HepG2 (cell line): ENCODE results near the gene GMPPA. TPM values are rescaled to one million over a fixed set of nuclear protein-coding genes. Genes with fewer than 3 reads are reported as not detected.

Experiments used
- ATAC-seq: fragments of 200-7000 bp; cut with Tn5 transposase; 3 replicates; pipeline ENCODE4 v1.9.1; 2020; ENCODE audit warnings: mild to moderate bottlenecking, moderate library complexity
- BruUV-seq: library from RNA; stranded (reverse); fragments of 400-500 nt; replicated peaks from 2 replicates; lab custom pipeline; 2021; lab: Mats Ljungman, UMichigan
- CTCF ChIA-PET: fragments of 300-600 bp; formaldehyde crosslinking; extraction: SDS; loops from one replicate; lab custom pipeline; 2021; ENCODE audit warnings: low total read pairs, inconsistent platforms, low intra/inter-chr PET ratio; lab: Yijun Ruan, JAX
- POLR2A ChIA-PET: fragments of 350-600 bp; sonication (Branson Sonifier 250); formaldehyde crosslinking; loops from one replicate; lab custom pipeline; 2020; ENCODE audit warnings: antibody characterized with exemption, inconsistent platforms; lab: Yijun Ruan, JAX
- DNase-seq: peaks from one replicate; pipeline ENCODE4 v3.0.0-alpha.2; 2015; ENCODE audit warnings: low spot score
- FAIRE-seq: peaks from 3 replicates; lab custom pipeline; 2011; peaks lifted over from hg19 to GRCh38; lab: Jason Lieb, UNC
- H2AFZ ChIP-seq: one replicate; pipeline ENCODE4 v1.6.1; 2011; ENCODE audit warnings: low read length, inconsistent platforms
- H3K27ac ChIP-seq: fragments of 300-600 bp; 3 replicates; pipeline ENCODE4 v1.8.0; 2011; ENCODE audit warnings: mixed run types, mild to moderate bottlenecking, mixed read lengths, low read length, inconsistent platforms; ENCODE audit not compliant: insufficient read depth; ENCODE audit errors: extremely low read length
- H3K27me3 ChIP-seq, 2 experiments: fragments of 200-600 bp in 1 of 2; 2 replicates in 1 of 2; 3 replicates in 1 of 2; pipeline versions ENCODE4 v1.6.0 to v1.8.0; 2011; ENCODE audit warnings: low read length in 2 of 2, mild to moderate bottlenecking in 2 of 2, moderate library complexity in 2 of 2, inconsistent platforms in 1 of 2; ENCODE audit not compliant: insufficient read depth in 2 of 2, control insufficient read depth in 1 of 2
- H3K36me3 ChIP-seq, 2 experiments: fragments of 200-600 bp in 1 of 2; replicated peaks in 1 of 2; 2 replicates in 1 of 2; 3 replicates in 1 of 2; pipeline versions ENCODE4 v1.5.1 to v1.8.0; 2011; ENCODE audit warnings: low read length in 2 of 2, inconsistent platforms in 1 of 2; ENCODE audit not compliant: insufficient read depth in 2 of 2, control insufficient read depth in 1 of 2
- H3K4me1 ChIP-seq: 2 replicates; pipeline ENCODE4 v1.5.1; 2012; ENCODE audit warnings: low read length, inconsistent platforms; ENCODE audit not compliant: insufficient read depth
- H3K4me2 ChIP-seq: 2 replicates; pipeline ENCODE4 v1.6.0; 2011; ENCODE audit warnings: low read depth, low read length, inconsistent platforms
- H3K4me3 ChIP-seq, 3 experiments: fragments of 200-600 bp in 1 of 3; sonication (generic), shearing (Covaris generic) in 1 of 3; replicated peaks in 1 of 3; 2 replicates each; pipeline ENCODE4 v1.5.1; 2011 to 2016; ENCODE audit warnings: low read length in 3 of 3, inconsistent platforms in 2 of 3, low read depth in 2 of 3, mild to moderate bottlenecking in 2 of 3, control low read depth in 1 of 3, mixed read lengths in 1 of 3; ENCODE audit not compliant: insufficient read depth in 1 of 3
- H3K79me2 ChIP-seq: one replicate; pipeline ENCODE4 v1.6.1; 2011; ENCODE audit warnings: low read length, inconsistent platforms; ENCODE audit not compliant: insufficient read depth
- H3K9ac ChIP-seq: 2 replicates; pipeline ENCODE4 v1.6.0; 2011; ENCODE audit warnings: mild to moderate bottlenecking, low read depth, low read length, inconsistent platforms; ENCODE audit not compliant: insufficient read depth
- H3K9me3 ChIP-seq: 2 replicates; pipeline ENCODE4 v1.5.1; 2012; ENCODE audit warnings: mild to moderate bottlenecking, low read length
- H4K20me1 ChIP-seq: 2 replicates; pipeline ENCODE4 v1.6.0; 2011; ENCODE audit warnings: inconsistent platforms, mild to moderate bottlenecking, low read length, moderate library complexity; ENCODE audit not compliant: insufficient read depth
- CBX1 ChIP-seq: IDR thresholded peaks from one replicate; pipeline ENCODE4 v1.6.1; 2016; ENCODE audit warnings: antibody characterized with exemption, low read depth
- HMG20B ChIP-seq: conservative IDR thresholded peaks from 2 replicates; pipeline ENCODE4 v1.6.1; 2016; ENCODE audit warnings: missing genetic modification reagents, missing compliant biosample characterization
- KDM2A ChIP-seq: sonication (generic); formaldehyde crosslinking; IDR thresholded peaks from 2 replicates; pipeline ENCODE4 v1.4.0; 2020; ENCODE audit warnings: low read depth, missing genetic modification reagents, borderline replicate concordance
- KDM4B ChIP-seq: sonication (generic); formaldehyde crosslinking; IDR thresholded peaks from 2 replicates; pipeline ENCODE4 v1.4.0; 2020; ENCODE audit warnings: missing genetic modification reagents
- MTF1 ChIP-seq: sonication (generic); formaldehyde crosslinking; IDR thresholded peaks from 2 replicates; pipeline ENCODE4 v1.5.0; 2020; ENCODE audit warnings: missing genetic modification reagents
- TRIM24 ChIP-seq: sonication (generic); formaldehyde crosslinking; IDR thresholded peaks from 2 replicates; pipeline ENCODE4 v1.8.0; 2022; ENCODE audit warnings: mild to moderate bottlenecking, missing genetic modification reagents
- ZBTB7B ChIP-seq: sonication (generic); formaldehyde crosslinking; IDR thresholded peaks from 2 replicates; pipeline ENCODE4 v1.4.0; 2020; ENCODE audit warnings: missing genetic modification reagents
- ZNF138 ChIP-seq: sonication (generic); formaldehyde crosslinking; IDR thresholded peaks from 2 replicates; pipeline ENCODE4 v1.5.0; 2020; ENCODE audit warnings: mild to moderate bottlenecking, low read depth, missing genetic modification reagents
- ZNF33A ChIP-seq: sonication (generic); formaldehyde crosslinking; IDR thresholded peaks from 2 replicates; pipeline ENCODE4 v1.5.1; 2020; ENCODE audit warnings: missing genetic modification reagents, mild to moderate bottlenecking, moderate library complexity, borderline replicate concordance
- ZNF430 ChIP-seq: sonication (generic); formaldehyde crosslinking; IDR thresholded peaks from 2 replicates; pipeline ENCODE4 v1.9.0; 2021; ENCODE audit warnings: mild to moderate bottlenecking, missing genetic modification reagents
- ZNF609 ChIP-seq: sonication (generic); formaldehyde crosslinking; IDR thresholded peaks from 2 replicates; pipeline ENCODE4 v1.4.0; 2020; ENCODE audit warnings: mild to moderate bottlenecking, missing genetic modification reagents, borderline replicate concordance
- WGBS: methylation state at CpG from one replicate; pipeline ENCODE4 v1.1.6; 2017; ENCODE audit warnings: low lambda C conversion rate; 5-methylcytosine and 5-hydroxymethylcytosine counted together
- in situ Hi-C: cut with HindIII; loops from 2 replicates; pipeline ENCODE4 v1.10.0; 2017; ENCODE audit warnings: low pct_unique_long_range_greater_than_20kb; ENCODE audit not compliant: extremely low pct_ligation_motif_present
- intact Hi-C: fragments of 100-400 bp; cut with micrococcal nuclease; formaldehyde crosslinking; loops from one replicate; pipeline ENCODE4 v1.10.0; 2022; ENCODE audit not compliant: unreplicated experiment
- polyA plus RNA-seq, 8 experiments: library from polyadenylated mRNA; depleted of rRNA in 3 of 8; stranded (reverse) in 7 of 8; unstranded in 1 of 8; fragments of >200 nt; fragmentation: Illumina TruSeq in 4 of 8; extraction: Trizol in 4 of 8; gene quantifications; 2 replicates each; pipeline versions ENCODE4 v1.2.1 to v1.2.3, GENCODE V29; 2011 to 2016; ENCODE audit warnings: low read depth in 4 of 8, missing spikeins in 1 of 8, mixed read lengths in 1 of 8; ENCODE audit not compliant: insufficient read depth in 1 of 8
- total RNA-seq, 5 experiments: library from RNA; depleted of rRNA; stranded (reverse); fragments of >200 nt; fragmentation: Illumina TruSeq; extraction: Trizol; gene quantifications; 2 replicates each; pipeline ENCODE4 v1.2.3, GENCODE V29; 2016; ENCODE audit warnings: low read depth in 1 of 5
- TF ChIP-seq, protein P1 (sequence below): sonication (generic); formaldehyde crosslinking; conservative IDR thresholded peaks from 2 replicates; pipeline ENCODE4 v1.8.1; 2023; ENCODE audit warnings: missing genetic modification reagents
- TF ChIP-seq, protein P2 (sequence below): sonication (generic); formaldehyde crosslinking; IDR thresholded peaks from 2 replicates; pipeline ENCODE4 v1.4.0; 2020; ENCODE audit warnings: missing genetic modification reagents
- TF ChIP-seq, protein P3 (sequence below): sonication (generic); formaldehyde crosslinking; IDR thresholded peaks from 2 replicates; pipeline ENCODE4 v1.4.0; 2020; ENCODE audit warnings: missing genetic modification reagents

Gene GMPPA
- total and polyA plus RNA-seq, 2 of the 13 experiments (the other 11 are each of a cell fraction or from before 2014, with no cell fraction given): 81.1 to 106 TPM

GRCh38 chr2:219552382-219553167 is 53.9 kb downstream of the GMPPA start:
- ChIA-PET CTCF (interaction anchor here (2.4 kb wide), 1 partner anchor 11 kb away, joined by 9 read pairs; no protein-coding TSS in a partner anchor), POLR2A (interaction anchor here (0.7 to 3.3 kb wide), 13 partner anchors 9 to 304 kb away, joined by 3 to 28 read pairs (median 8); partner anchors contain the start of genes CHPF, DNPEP, GMPPA and INHA)
- DNase-seq (peak; percentile 79), ATAC-seq (peak; percentile 84), FAIRE-seq (peak; percentile 57)
- H4K20me1 ChIP-seq: no peaks in the 10 kb centered on the region
- H2AFZ ChIP-seq: no peak overlapping the region
- H3K79me2 ChIP-seq: no peaks in the 10 kb centered on the region
- WGBS: 3% methylated on average over 50 of the region's 99 CpGs
- H3K4me1 ChIP-seq: peaks cover 22% of the 10 kb centered on the region
- H3K36me3 ChIP-seq: peaks cover 9 to 22% of the 10 kb centered on the region in 2 experiments; a peak in 3 of 5 replicates
- H3K27ac ChIP-seq: peak overlapping the region; percentile 51
- H3K9me3 ChIP-seq: no peaks in the 10 kb centered on the region
- H3K9ac ChIP-seq: peak overlapping the region; percentile 60
- no TSS peak for BruUV-seq
- H3K4me3 ChIP-seq: peak overlapping the region; percentile 71 to 79 (median 73)
- in situ Hi-C loops (no loop called here), intact Hi-C loops (no loop called here)
- H3K27me3 ChIP-seq: no peaks in the 10 kb centered on the region
- H3K4me2 ChIP-seq: peak overlapping the region; percentile 90
- TF ChIP-seq MTF1 (CRISPR knock-in tag): 0 out of 2 replicates have a peak, but pooled peaks have one; percentile 36
- TF ChIP-seq KDM2A (CRISPR knock-in tag): peak; percentile 99
- TF ChIP-seq, protein P1, sequence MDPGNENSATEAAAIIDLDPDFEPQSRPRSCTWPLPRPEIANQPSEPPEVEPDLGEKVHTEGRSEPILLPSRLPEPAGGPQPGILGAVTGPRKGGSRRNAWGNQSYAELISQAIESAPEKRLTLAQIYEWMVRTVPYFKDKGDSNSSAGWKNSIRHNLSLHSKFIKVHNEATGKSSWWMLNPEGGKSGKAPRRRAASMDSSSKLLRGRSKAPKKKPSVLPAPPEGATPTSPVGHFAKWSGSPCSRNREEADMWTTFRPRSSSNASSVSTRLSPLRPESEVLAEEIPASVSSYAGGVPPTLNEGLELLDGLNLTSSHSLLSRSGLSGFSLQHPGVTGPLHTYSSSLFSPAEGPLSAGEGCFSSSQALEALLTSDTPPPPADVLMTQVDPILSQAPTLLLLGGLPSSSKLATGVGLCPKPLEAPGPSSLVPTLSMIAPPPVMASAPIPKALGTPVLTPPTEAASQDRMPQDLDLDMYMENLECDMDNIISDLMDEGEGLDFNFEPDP (CRISPR knock-in tag): peak; percentile 93; the same call in 1 of the 2 replicates
- TF ChIP-seq HMG20B (CRISPR knock-in tag): no peak
- no peak for TF ChIP-seq CBX1
- peak; percentile 61 for TF ChIP-seq ZNF609 (CRISPR knock-in tag)
- TF ChIP-seq, protein P2, sequence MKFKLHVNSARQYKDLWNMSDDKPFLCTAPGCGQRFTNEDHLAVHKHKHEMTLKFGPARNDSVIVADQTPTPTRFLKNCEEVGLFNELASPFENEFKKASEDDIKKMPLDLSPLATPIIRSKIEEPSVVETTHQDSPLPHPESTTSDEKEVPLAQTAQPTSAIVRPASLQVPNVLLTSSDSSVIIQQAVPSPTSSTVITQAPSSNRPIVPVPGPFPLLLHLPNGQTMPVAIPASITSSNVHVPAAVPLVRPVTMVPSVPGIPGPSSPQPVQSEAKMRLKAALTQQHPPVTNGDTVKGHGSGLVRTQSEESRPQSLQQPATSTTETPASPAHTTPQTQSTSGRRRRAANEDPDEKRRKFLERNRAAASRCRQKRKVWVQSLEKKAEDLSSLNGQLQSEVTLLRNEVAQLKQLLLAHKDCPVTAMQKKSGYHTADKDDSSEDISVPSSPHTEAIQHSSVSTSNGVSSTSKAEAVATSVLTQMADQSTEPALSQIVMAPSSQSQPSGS (CRISPR knock-in tag): 0 out of 2 replicates have a peak, but pooled peaks have one; percentile 18
- peak; percentile 97 for TF ChIP-seq ZNF138 (CRISPR knock-in tag)
- TF ChIP-seq ZNF33A (CRISPR knock-in tag): no peak
- TF ChIP-seq, protein P3, sequence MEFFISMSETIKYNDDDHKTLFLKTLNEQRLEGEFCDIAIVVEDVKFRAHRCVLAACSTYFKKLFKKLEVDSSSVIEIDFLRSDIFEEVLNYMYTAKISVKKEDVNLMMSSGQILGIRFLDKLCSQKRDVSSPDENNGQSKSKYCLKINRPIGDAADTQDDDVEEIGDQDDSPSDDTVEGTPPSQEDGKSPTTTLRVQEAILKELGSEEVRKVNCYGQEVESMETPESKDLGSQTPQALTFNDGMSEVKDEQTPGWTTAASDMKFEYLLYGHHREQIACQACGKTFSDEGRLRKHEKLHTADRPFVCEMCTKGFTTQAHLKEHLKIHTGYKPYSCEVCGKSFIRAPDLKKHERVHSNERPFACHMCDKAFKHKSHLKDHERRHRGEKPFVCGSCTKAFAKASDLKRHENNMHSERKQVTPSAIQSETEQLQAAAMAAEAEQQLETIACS (CRISPR knock-in tag): 0 out of 2 replicates have a peak, but pooled peaks have one; percentile 79
- TF ChIP-seq KDM4B (CRISPR knock-in tag): 0 out of 2 replicates have a peak, but pooled peaks have one; percentile 20
- TF ChIP-seq ZBTB7B (CRISPR knock-in tag): 0 out of 2 replicates have a peak, but pooled peaks have one; percentile 33
- 0 out of 2 replicates have a peak, but pooled peaks have one; percentile 32 for TF ChIP-seq TRIM24 (CRISPR knock-in tag)
- 0 out of 2 replicates have a peak, but pooled peaks have one; percentile 70 for TF ChIP-seq ZNF430
